Hepatocyte (in vitro differentiated cells): Measurements from ENCODE around the gene EIPR1.

Source experiments
- CTCF ChIP-seq: fragments of 200-600 bp; sonication (generic); IDR thresholded peaks from 2 replicates; pipeline ENCODE4 v1.5.1; 2016; ENCODE audit warnings: antibody characterized with exemption, mild to moderate bottlenecking; ENCODE audit not compliant: poor library complexity
- EZH2 ChIP-seq: fragments of 200-600 bp; sonication (generic); IDR thresholded peaks from 2 replicates; pipeline ENCODE4 v1.6.1; 2016; ENCODE audit warnings: antibody characterized with exemption, mild to moderate bottlenecking, borderline replicate concordance
- EZH2phosphoT487 ChIP-seq: fragments of 200-600 bp; sonication (generic); IDR thresholded peaks from one replicate; pipeline ENCODE4 v1.6.1; 2018; ENCODE audit warnings: antibody characterized with exemption, mild to moderate bottlenecking, low read depth, moderate library complexity; ENCODE audit not compliant: unreplicated experiment, severe bottlenecking

GRCh38 chr2:3332133-3332532, 45.5 kb downstream of the EIPR1 start:
- TF ChIP-seq EZH2 = no peak
- TF ChIP-seq CTCF = no peak
- TF ChIP-seq EZH2phosphoT487 = no peak
